HG03558 (cell line): ENCODE data around the gene YJEFN3.

Experiments used
- ATAC-seq: cut with Tn5 transposase; IDR thresholded peaks from one replicate; pipeline ENCODE4 v1.9.1; 2021; ENCODE audit warnings: moderate number of reproducible peaks; ENCODE audit not compliant: unreplicated experiment; ENCODE audit errors: extremely low read depth

The YJEFN3 gene

GRCh38 chr19:19515642-19516519 is 12.8 kb upstream of the YJEFN3 start, which contains the start of gene NDUFA13:
Gene NDUFA13, plus strand, starts transcription at chr19:19516225. Its CDS starts 14 bp downstream, at chr19:19516239.
- no peak for ATAC-seq

GRCh38 chr19:19517235-19517619 is 11.5 kb upstream of the YJEFN3 start:
- no peak for ATAC-seq

- ATAC-seq = no peak
Measured at GRCh38 chr19:19520989-19521388, 7.7 kb upstream of the YJEFN3 start.

- no peak for ATAC-seq
Measured at GRCh38 chr19:19523177-19523576, 5.5 kb upstream of the YJEFN3 start.

GRCh38 chr19:19524053-19524452 is 4.7 kb upstream of the YJEFN3 start:
- no peak for ATAC-seq

GRCh38 chr19:19525611-19526380 is 2.9 kb upstream of the YJEFN3 start:
- ATAC-seq = no peak

DNA sequence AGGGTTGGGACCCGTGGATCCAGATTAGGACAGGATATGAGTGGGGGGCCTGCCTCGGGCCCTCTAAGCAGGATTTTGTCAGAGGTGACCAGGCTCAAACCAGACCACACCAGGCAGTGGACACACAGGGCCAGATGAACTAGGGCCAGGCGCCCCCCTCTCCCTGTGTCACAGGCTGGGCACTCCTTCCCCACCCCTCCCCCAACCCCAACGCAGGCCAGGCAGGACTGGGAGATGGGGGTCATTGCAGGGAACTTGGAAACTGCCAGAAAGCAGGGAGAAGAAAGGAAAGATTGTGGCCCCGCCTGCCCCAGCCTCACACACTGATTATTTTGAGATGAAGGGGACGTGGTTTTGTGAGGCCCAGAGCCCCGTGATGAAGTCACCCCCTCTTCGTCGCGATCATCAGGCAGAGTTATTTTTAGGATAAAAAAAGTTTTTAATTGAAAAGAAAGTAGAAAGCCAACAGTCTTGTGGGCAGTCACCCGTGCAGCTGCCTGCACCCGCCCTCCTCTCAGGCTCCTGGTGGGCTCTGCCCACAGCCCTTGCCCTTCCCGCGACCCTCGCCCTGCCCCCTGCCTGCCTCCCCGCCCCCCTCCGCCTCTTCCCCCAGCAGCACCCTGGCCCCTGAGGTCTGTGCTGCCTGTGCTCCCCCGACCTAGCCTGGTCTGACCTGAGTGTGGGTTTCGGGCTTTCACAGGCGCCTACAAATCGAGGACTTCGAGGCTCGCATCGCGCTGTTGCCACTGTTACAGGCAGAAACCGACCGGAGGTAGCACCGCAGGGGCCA is 1.9 kb upstream of the YJEFN3 start:
- no peak for ATAC-seq

- ATAC-seq = no peak
Measured at GRCh38 chr19:19527371-19527656, 1.4 kb upstream of the YJEFN3 start.

- ATAC-seq = no peak
Measured at GRCh38 chr19:19527674-19528625, 761 bp upstream of the YJEFN3 start.

DNA sequence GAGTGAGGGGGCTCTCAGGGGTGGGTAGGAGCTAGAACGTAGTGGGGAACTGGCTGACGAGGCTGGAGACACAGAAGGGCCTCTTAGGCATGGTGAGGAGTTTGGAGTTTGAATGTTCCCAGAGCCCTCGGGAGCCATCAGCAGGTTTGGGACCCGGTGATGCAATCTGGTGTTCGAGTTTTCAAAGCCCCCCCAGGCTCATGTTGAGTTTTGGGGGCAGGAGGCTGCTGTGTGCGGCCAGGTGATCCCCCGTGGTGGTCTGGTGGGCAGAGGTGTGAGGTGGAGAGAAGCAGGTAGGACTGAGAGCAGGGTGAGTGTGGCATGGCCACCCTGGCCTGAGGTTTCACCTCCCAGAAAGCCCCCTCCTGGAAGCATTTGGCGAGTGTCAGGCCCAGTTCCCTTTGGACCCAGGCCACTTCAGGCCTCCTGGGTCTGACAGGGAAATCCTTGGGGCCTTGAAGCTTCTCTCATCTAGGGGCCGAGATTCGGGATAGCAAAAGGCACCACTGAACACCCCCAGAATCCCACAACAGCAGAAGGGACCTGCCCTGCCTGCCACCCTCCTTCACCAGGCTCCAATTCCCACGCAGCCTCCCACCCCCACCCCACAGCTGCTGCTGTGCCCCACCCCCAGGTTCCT is 1.2 kb downstream of the YJEFN3 start:
- no peak for ATAC-seq

GRCh38 chr19:19530423-19530804 is 1.7 kb downstream of the YJEFN3 start:
- ATAC-seq = no peak

GRCh38 chr19:19530889-19531288 is 2.2 kb downstream of the YJEFN3 start:
- no peak for ATAC-seq

DNA sequence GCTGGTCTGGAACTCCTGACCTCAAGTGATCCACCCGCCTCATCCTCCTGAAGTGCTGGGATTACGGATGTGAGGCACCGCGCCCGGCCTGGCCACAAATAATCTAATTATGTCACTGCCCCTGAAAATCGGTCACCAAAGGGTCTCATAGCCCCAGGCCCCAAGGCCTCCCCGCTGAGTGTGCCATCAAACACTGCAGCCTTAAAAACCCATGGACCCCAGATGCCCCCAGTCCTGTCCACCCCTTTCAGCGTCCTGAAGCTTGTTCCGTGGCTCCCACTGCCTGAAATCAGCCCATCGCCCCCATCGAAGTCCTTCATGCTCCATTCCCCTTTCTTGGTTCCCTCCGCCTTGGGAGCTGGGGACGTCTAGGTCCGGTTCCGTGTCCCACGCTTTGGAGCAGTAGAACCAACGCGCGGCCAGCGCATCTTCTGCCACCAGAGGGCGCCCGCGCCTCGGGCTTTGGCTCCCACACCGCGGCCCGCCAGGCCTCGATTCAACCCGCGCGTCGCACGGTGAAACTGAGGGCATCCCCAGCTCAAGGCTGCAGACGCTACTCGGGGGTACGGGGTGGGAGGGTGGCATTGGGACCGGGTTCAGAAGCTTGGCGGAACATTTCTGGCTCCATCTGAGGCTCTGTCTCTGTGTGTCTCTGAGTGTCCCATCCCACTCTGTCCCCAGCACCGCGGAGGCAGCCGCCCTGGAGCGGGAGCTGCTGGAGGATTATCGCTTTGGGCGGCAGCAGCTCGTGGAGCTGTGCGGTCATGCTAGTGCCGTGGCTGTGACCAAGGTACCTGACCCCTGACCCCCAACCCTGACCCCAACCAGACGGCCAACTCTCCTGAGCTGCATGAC is 3.5 kb downstream of the YJEFN3 start:
- no peak for ATAC-seq

GRCh38 chr19:19532806-19533701 is 4.3 kb downstream of the YJEFN3 start:
- ATAC-seq = no peak

DNA sequence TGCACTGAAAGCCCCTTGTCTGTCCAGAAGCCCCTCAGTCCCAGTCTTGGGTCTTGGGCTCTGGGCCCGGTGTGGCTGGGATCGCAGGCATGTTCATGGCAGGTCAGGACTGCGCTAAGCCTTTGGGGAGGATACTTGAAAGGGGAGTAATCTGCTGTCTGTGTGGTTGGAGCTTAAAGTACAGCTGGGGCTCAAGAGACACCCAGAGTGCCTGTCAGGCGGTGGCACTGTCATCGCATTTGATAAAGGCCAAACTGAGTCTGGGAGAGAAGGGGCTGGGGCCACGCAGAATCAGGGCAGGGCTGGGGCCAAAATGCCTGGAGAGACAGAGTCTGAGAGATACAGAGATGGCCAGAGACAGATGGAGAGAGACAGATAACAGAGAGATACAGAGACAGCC is 5.1 kb downstream of the YJEFN3 start:
- ATAC-seq = no peak

- no peak for ATAC-seq
Measured at GRCh38 chr19:19534556-19535265, 6.0 kb downstream of the YJEFN3 start.
